22Rv1 (cell line): ENCODE measurements around the gene IGLL5.

Experiments
- ZFX ChIP-seq: fragments of 450-650 bp; IDR thresholded peaks from 2 replicates; pipeline ENCODE4 v1.6.1; 2017; ENCODE audit warnings: antibody characterized with exemption, borderline replicate concordance
- TF ChIP-seq, protein P1 (sequence below): fragments of 450-650 bp; IDR thresholded peaks from 2 replicates; pipeline ENCODE4 v1.5.1; 2017; ENCODE audit warnings: mild to moderate bottlenecking

DNA sequence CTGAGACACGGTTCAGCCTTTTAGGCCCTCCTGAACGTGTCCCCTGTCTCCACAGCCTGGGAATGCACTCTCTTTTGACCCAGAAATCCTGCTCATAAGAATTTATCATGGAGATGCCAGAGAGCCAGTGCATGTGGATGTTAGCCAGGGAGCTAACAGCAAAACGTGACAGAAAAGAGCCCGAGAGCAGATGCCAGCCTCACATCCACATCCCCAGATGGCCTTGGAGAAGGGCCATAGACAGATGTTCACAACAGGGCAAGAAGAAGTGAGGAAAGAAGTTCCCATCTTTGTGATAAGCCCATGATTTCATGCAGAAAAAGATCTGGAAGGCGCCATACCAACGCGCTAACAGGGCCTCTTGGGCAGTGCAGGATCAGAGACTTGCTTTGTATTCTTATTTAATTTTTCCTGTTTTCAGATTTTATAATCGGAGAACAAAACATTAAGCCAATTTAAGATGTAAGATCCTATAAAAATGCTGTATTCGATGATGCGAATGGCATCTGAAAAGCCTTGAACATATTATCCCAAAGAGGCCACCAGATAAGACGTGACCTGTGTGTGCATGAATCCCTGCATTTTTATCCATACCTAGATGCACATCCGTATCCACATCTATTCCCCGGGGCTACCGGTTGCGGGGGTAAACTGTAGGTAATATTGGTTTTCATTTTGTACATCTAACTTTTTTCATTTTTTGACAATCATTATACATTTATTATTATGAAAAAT is 48.7 kb downstream of the IGLL5 start:
- TF ChIP-seq, protein P1, sequence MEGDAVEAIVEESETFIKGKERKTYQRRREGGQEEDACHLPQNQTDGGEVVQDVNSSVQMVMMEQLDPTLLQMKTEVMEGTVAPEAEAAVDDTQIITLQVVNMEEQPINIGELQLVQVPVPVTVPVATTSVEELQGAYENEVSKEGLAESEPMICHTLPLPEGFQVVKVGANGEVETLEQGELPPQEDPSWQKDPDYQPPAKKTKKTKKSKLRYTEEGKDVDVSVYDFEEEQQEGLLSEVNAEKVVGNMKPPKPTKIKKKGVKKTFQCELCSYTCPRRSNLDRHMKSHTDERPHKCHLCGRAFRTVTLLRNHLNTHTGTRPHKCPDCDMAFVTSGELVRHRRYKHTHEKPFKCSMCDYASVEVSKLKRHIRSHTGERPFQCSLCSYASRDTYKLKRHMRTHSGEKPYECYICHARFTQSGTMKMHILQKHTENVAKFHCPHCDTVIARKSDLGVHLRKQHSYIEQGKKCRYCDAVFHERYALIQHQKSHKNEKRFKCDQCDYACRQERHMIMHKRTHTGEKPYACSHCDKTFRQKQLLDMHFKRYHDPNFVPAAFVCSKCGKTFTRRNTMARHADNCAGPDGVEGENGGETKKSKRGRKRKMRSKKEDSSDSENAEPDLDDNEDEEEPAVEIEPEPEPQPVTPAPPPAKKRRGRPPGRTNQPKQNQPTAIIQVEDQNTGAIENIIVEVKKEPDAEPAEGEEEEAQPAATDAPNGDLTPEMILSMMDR: no peak
- TF ChIP-seq ZFX: no peak
